B cell (primary cell): ENCODE results near the gene ATG3. TPM values are rescaled to one million over a fixed set of nuclear protein-coding genes. Genes with fewer than 3 reads are reported as not detected.
A peak's percentile ranks its signal among the peaks of the same experiment; 100 is the strongest.

Experiments
- ATAC-seq: fragments of 200-7000 bp; cut with Tn5 transposase; one replicate; pipeline ENCODE4 v1.10.0; 2021; ENCODE audit warnings: low read depth, mild to moderate bottlenecking, moderate number of reproducible peaks, moderate library complexity
- CTCF ChIA-PET: fragments of 350-600 bp; sonication (Branson Sonifier 250); formaldehyde crosslinking; loops from one replicate; lab custom pipeline; 2021; ENCODE audit warnings: antibody characterized with exemption, inconsistent platforms; lab: Charles Lee
- POLR2A ChIA-PET: fragments of 350-600 bp; sonication (Branson Sonifier 250); formaldehyde crosslinking; loops from one replicate; lab custom pipeline; 2021; ENCODE audit warnings: antibody characterized with exemption; lab: Charles Lee
- DNase-seq: peaks from one replicate; pipeline ENCODE4 v3.0.0; 2013
- H2AFZ ChIP-seq: 2 replicates; pipeline ENCODE4 v1.6.1; 2012; ENCODE audit warnings: mild to moderate bottlenecking, low read depth, low read length; ENCODE audit not compliant: insufficient read depth, poor library complexity, severe bottlenecking
- H3K27ac ChIP-seq, 2 donors: 1 replicate in 1 of 2; 2 replicates in 1 of 2; pipeline ENCODE4 v1.5.1; 2012 to 2013; ENCODE audit warnings: low read length in 2 of 2, mild to moderate bottlenecking in 2 of 2, moderate library complexity in 1 of 2
- H3K27me3 ChIP-seq, 4 experiments: fragments of 200-600 bp in 1 of 4; sonication (generic) in 1 of 4; replicated peaks in 1 of 4; 1 replicate in 2 of 4; 2 replicates in 2 of 4; pipeline versions ENCODE4 v1.6.1 to v1.7.0; 2013 to 2016; ENCODE audit warnings: low read length in 3 of 4, mild to moderate bottlenecking in 2 of 4, mixed read lengths in 1 of 4, moderate library complexity in 1 of 4; ENCODE audit not compliant: insufficient read depth in 4 of 4, control insufficient read depth in 3 of 4; ENCODE audit errors: control extremely low read depth in 1 of 4
- H3K36me3 ChIP-seq, 2 experiments: replicated peaks in 1 of 2; 1 replicate in 1 of 2; 2 replicates in 1 of 2; pipeline versions ENCODE4 v1.6.1 to v1.7.1; 2013; ENCODE audit warnings: low read length in 1 of 2; ENCODE audit not compliant: insufficient read depth in 2 of 2, control insufficient read depth in 1 of 2; ENCODE audit errors: control extremely low read depth in 1 of 2, extremely low read depth in 1 of 2
- H3K4me1 ChIP-seq, 2 donors: fragments of 200-600 bp in 1 of 2; sonication (generic) in 1 of 2; 1 replicate in 1 of 2; 2 replicates in 1 of 2; pipeline versions ENCODE4 v1.5.1 to v1.6.1; 2013 to 2017; ENCODE audit warnings: low read length in 2 of 2; ENCODE audit not compliant: control insufficient read depth in 2 of 2, insufficient read depth in 2 of 2
- H3K4me2 ChIP-seq: replicated peaks from 2 replicates; pipeline ENCODE3; 2012; ENCODE audit warnings: mild to moderate bottlenecking, low read depth, low read length; ENCODE audit not compliant: poor library complexity, severe bottlenecking
- H3K4me3 ChIP-seq, 5 experiments: fragments of 200-600 bp in 1 of 5; sonication (generic) in 1 of 5; 1 replicate in 3 of 5; 2 replicates in 2 of 5; pipeline versions ENCODE4 v1.5.1 to v1.7.0; 2011 to 2016; ENCODE audit warnings: low read length in 4 of 5, mild to moderate bottlenecking in 4 of 5, low read depth in 2 of 5, control low read depth in 1 of 5, moderate library complexity in 1 of 5; ENCODE audit not compliant: insufficient read depth in 1 of 5; ENCODE audit errors: control extremely low read depth in 1 of 5, extremely low read depth in 1 of 5
- H3K79me2 ChIP-seq: fragments of 200-600 bp; sonication (generic); one replicate; pipeline ENCODE4 v1.6.0; 2016; ENCODE audit warnings: low read length; ENCODE audit not compliant: control insufficient read depth, insufficient read depth
- H3K9ac ChIP-seq: fragments of 200-600 bp; sonication (generic); 2 replicates; pipeline ENCODE4 v1.6.1; 2017; ENCODE audit warnings: mild to moderate bottlenecking, low read length, moderate library complexity
- H3K9me3 ChIP-seq, 3 donors: one replicate each; pipeline versions ENCODE4 v1.6.1 to v1.7.1; 2013; ENCODE audit warnings: low read length in 2 of 3; ENCODE audit not compliant: control insufficient read depth in 2 of 3, insufficient read depth in 1 of 3; ENCODE audit errors: control extremely low read depth in 1 of 3
- H4K20me1 ChIP-seq: 2 replicates; pipeline ENCODE4 v1.6.0; 2012; ENCODE audit warnings: mild to moderate bottlenecking, low read length; ENCODE audit not compliant: insufficient read depth, control insufficient read depth, poor library complexity, severe bottlenecking
- H3K27ac Mint-ChIP-seq: one replicate; pipeline ENCODE4 v1.8.0; 2021; ENCODE audit warnings: mixed read lengths
- H3K27me3 Mint-ChIP-seq: one replicate; pipeline ENCODE4 v1.8.0; 2021; ENCODE audit warnings: mixed read lengths
- H3K4me1 Mint-ChIP-seq: one replicate; pipeline ENCODE4 v1.8.0; 2021; ENCODE audit warnings: mixed read lengths
- H3K4me3 Mint-ChIP-seq: one replicate; pipeline ENCODE4 v1.8.0; 2021; ENCODE audit warnings: mixed read lengths
- H3K9me3 Mint-ChIP-seq: one replicate; pipeline ENCODE4 v1.8.0; 2022; ENCODE audit warnings: mixed read lengths; ENCODE audit not compliant: insufficient read depth
- CTCF ChIP-seq: fragments of 200-600 bp; IDR thresholded peaks from one replicate; pipeline ENCODE4 v1.8.0; 2022; ENCODE audit warnings: antibody characterized with exemption, mild to moderate bottlenecking
- EZH2 ChIP-seq: IDR thresholded peaks from 2 replicates; pipeline ENCODE4 v1.6.1; 2012; ENCODE audit warnings: borderline replicate concordance, low read depth, mild to moderate bottlenecking, moderate library complexity, low read length; ENCODE audit not compliant: insufficient read depth, poor library complexity, severe bottlenecking
- WGBS: methylation state at CpG from one replicate; pipeline ENCODE4 v1.1.5; 2013; ENCODE audit warnings: missing lambda C conversion rate; ENCODE audit not compliant: insufficient coverage; 5-methylcytosine and 5-hydroxymethylcytosine counted together
- intact Hi-C: fragments of 100-400 bp; cut with micrococcal nuclease; formaldehyde crosslinking; loops from one replicate; pipeline ENCODE4 v1.10.0; 2022
- polyA plus RNA-seq: library from polyadenylated mRNA; depleted of rRNA; stranded (reverse); fragments of >200 nt; gene quantifications from 2 replicates; pipeline ENCODE4 v1.2.3, GENCODE V29; 2012
- total RNA-seq, 2 donors: library from RNA; stranded (reverse); fragments of 120-200 nt in 1 of 2; gene quantifications; 1 replicate in 1 of 2; 2 replicates in 1 of 2; pipeline versions ENCODE4 v1.2.3 to v1.2.4, GENCODE V29; 2013 to 2022

ATG3 gene
- total and polyA plus RNA-seq, 2 donors (not counting 1 experiment from before 2014, with no cell fraction given) = 25.2 to 54.9 TPM

- Mint-ChIP-seq H3K4me3 (no peak overlapping the region), H3K4me1 (peaks cover 31% of the 10 kb centered on the region), H3K9me3 (no peaks in the 10 kb centered on the region), H3K27ac (no peak overlapping the region), H3K27me3 (no peaks in the 10 kb centered on the region)
- Histone ChIP-seq H3K27ac (no peak overlapping the region), H3K4me3 (no peak overlapping the region), H3K9me3 (no peaks in the 10 kb centered on the region), H3K79me2 (no peaks in the 10 kb centered on the region), H3K4me2 (no peak overlapping the region), H3K27me3 (no peaks in the 10 kb centered on the region), H3K9ac (no peak overlapping the region), H2AFZ (no peak overlapping the region), H4K20me1 (no peaks in the 10 kb centered on the region), H3K4me1 (peaks cover 28 to 32% of the 10 kb centered on the region in 2 donors), H3K36me3 (peaks cover 6 to 38% of the 10 kb centered on the region in 2 experiments)
- ChIA-PET CTCF (interaction anchor here (0.6 to 2.8 kb wide), 20 partner anchors 8 to 1132 kb away, joined by 3 to 23 read pairs (median 4); partner anchors contain the start of genes ATG3, GTPBP8, SLC35A5 and SLC9C1), POLR2A (no interaction called here)
- DNase-seq = peak; percentile 43
- intact Hi-C loops = loop anchor here (2.0 kb wide), 1 partner anchor 396 kb away; no protein-coding TSS in a partner anchor
- TF ChIP-seq CTCF = peak; percentile 76
- no peak for TF ChIP-seq EZH2
- no peak for ATAC-seq
- no CpG with 5 or more reads among the region's 2 CpGs for WGBS
These were observed 20.6 kb upstream of the ATG3 start for GRCh38 chr3:112582244-112582874.

GRCh38 chr3:112579697-112580096 lies 17.9 kb upstream of the ATG3 start:
- H3K4me3 ChIP-seq = no peak overlapping the region
- POLR2A ChIA-PET = interaction anchor here (0.5 kb wide), 1 partner anchor 936 kb away, joined by 7 read pairs; no protein-coding TSS in a partner anchor
- no peaks in the 10 kb centered on the region for H3K9me3 Mint-ChIP-seq
- H3K79me2 ChIP-seq = no peaks in the 10 kb centered on the region
- TF ChIP-seq CTCF (no peak), EZH2 (no peak)
- ATAC-seq (no peak), DNase-seq (no peak)
- H2AFZ ChIP-seq = no peak overlapping the region
- H3K27ac ChIP-seq = peak overlapping the region; percentile 80 to 84
- H3K9ac ChIP-seq = no peak overlapping the region
- peaks cover 15 to 19% of the 10 kb centered on the region in 2 donors for H3K4me1 ChIP-seq
- H3K4me3 Mint-ChIP-seq = peak overlapping the region; percentile 11
- H3K4me1 Mint-ChIP-seq = peaks cover 13% of the 10 kb centered on the region
- no CpG with 5 or more reads among the region's 3 CpGs for WGBS
- intact Hi-C loops = loop anchor here (2.0 to 10.0 kb wide), 2 partner anchors 17 to 295 kb away; partner anchors contain the start of gene SLC35A5
- peaks cover 4 to 35% of the 10 kb centered on the region in 2 experiments for H3K36me3 ChIP-seq
- CTCF ChIA-PET = interaction anchor here (0.7 to 1.7 kb wide), 6 partner anchors 11 to 468 kb away, joined by 3 to 6 read pairs (median 4); no protein-coding TSS in a partner anchor
- peak overlapping the region; percentile 73 for H3K27ac Mint-ChIP-seq
- H3K9me3 ChIP-seq = no peaks in the 10 kb centered on the region
- H3K27me3 ChIP-seq = no peaks in the 10 kb centered on the region
- H3K27me3 Mint-ChIP-seq = no peaks in the 10 kb centered on the region
- H3K4me2 ChIP-seq = peak overlapping the region; percentile 10
- H4K20me1 ChIP-seq = no peaks in the 10 kb centered on the region
